HG02884 (cell line): ENCODE data around the gene RPGRIP1L.
A peak's percentile ranks its signal among the peaks of the same experiment; 100 is the strongest.

Experiments
- ATAC-seq: cut with Tn5 transposase; IDR thresholded peaks from one replicate; pipeline ENCODE4 v1.9.1; 2021; ENCODE audit warnings: mild to moderate bottlenecking, moderate library complexity; ENCODE audit not compliant: unreplicated experiment

RPGRIP1L gene

DNA sequence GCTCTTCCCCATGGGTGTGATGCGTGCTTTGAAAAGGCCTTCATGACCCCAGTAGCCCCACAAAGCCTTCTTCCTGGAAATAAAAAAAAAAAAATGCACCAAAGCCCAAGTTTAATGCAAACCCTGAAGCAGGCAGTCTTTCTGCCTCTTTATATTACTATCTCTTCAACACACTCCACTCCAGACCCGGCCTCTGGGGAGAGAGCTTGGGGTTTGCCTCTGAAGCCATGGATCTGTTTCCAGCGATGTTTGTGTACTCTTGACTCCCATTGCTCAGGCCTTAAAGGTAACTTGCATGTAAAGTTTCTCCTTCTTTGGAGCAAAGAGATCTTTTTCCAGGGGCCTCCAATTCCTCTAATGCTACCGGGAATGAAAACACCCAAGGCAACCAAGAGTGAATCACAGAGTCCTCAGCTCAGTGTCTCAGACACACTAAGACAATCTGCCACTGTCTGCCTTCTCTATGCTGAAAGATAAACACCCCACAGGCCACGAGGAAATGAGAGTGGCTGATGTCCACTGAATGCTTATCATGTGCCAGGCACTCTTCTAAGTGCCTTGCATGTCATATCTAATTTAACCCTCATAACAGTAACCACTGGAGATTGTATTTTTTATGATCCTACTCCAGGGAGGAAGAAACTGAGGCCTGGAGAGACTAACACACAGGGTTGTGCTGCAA, 144.2 kb downstream of the RPGRIP1L start:
- ATAC-seq: no peak

DNA sequence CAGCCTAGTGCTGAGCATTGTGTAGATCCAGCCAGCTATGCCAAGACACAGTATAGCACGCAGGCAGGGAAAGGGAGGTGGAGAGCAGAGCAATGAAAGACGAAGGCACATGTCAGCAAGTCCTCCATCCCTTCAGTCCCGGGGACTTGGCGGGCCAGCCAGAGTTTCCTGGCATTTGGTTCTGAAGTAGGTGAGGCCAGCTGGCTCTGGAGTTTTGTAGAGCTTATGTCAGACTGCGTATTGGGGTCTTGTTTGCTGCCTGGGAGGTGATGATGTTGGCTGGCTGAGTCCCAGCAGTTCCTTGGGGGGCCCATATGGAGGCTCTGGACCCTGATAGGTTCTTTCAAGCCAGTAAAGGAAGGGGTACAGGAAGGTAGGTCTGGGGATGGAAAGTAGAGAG, 144.9 kb downstream of the RPGRIP1L start:
- no peak for ATAC-seq

DNA sequence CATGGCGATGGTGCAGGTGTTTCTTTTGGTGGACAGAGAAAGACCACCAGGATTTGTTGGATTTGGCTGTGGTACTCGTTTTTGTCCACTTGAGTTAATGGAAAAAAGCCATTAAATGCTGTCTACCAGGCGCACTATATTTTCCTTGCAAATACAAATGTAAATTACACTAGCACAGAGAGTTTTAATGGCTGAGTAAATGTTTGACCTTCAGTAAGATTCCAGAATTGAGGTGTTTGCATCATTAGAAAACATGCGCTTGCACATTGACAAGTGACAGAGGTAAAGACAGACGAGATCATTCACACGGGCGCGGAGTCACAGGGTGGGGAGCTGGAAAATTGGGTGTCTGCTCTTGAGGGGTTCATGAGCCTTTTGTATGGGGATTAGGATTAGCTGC, 147.1 kb downstream of the RPGRIP1L start:
- ATAC-seq: no peak

DNA sequence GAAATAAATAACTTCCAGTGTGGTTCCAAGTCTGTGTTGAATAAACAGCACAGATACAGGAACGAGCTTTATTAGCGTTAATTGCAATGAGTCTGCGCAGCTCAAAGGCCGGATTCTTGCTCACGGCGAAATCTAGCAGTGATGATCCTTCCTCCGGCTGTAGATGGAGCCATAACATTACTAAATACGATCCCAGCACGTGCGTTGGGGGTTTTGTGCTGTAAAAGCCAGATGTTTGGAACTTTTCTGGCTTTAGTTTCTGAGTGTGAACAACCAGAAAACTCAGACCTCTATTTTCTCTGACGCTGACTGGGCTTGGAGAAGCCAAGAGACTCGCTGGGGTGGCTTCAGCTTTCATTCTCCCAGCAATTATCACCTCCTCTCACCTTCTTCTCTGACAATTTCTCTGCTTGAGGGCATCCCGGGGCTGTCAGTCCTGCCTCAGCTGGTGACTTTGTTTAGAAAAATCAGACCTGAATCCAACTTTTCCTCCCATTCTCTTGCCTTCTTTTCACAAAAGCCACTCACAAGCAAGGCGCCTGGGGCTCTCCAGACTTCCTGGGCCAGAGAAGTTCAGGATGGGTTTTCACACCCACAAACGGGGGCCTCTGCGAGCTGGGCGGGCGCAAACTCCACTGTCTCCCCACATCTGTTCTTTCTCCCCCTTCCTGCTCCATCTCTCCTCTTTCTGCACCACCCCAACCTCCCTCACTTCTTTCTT, 153.5 kb downstream of the RPGRIP1L start:
- peak; percentile 91 for ATAC-seq
